Fibroblast of lung (primary cell): ENCODE data around the gene MS4A1.

Source experiments
- CTCF ChIP-seq, 2 donors: IDR thresholded peaks in 1 of 2; conservative IDR thresholded peaks in 1 of 2; 1 replicate in 1 of 2; 2 replicates in 1 of 2; pipeline ENCODE4 v1.5.1; 2011 to 2012; ENCODE audit warnings: low read length in 2 of 2, control low read depth in 1 of 2, inconsistent platforms in 1 of 2, low read depth in 1 of 2, mild to moderate bottlenecking in 1 of 2
- EZH2 ChIP-seq: IDR thresholded peaks from 2 replicates; pipeline ENCODE4 v1.5.1; 2012; ENCODE audit warnings: low read length, control low read depth, mild to moderate bottlenecking; ENCODE audit errors: missing control alignments

- TF ChIP-seq CTCF (conservative IDR thresholded peaks at IDR 0.05 in 1 of 2, IDR thresholded peaks at IDR 0.05 in 1 of 2; ENCODE audit: low read depth in 1 of 2, low read length in 2 of 2): no peak
- no peak for TF ChIP-seq EZH2
Observed at GRCh38 chr11:60498399-60498798, 42.8 kb downstream of the MS4A1 start.
